ENCODE data around the gene PLEKHA6.

Gene PLEKHA6

DNA sequence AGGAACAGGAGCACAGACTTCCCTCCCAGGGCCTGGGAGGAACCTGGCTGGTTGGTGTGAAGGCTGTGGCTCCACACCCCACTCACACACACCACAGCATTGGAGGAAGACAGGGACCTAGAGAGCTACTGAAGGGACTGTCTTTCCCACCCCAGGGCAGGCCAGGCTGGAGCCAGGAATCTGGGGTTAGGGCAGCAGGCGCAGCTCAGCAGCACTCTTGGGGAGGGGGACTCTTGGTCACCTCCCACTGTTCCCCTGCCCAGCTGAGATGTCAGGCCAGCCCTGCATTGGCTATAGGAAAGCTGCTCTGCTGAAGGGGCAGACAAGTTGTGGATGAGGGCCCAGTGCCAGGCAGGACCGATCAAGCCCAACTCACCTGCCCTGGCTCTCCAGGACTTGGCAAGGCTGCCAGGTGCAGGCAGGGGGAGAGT is 1.6 kb upstream of the PLEKHA6 start:
- Histone ChIP-seq H3K4me2 (ENCODE audit: low read length, poor library complexity, severe bottlenecking) (no peak overlapping the region), H3K36me3 (ENCODE audit: control insufficient read depth in 1 of 2, insufficient read depth in 2 of 2, low read depth in 1 of 2, low read length in 2 of 2) (peaks cover 0 to 3% of the 10 kb centered on the region in 2 experiments), H3K9ac (ENCODE audit: low read length) (no peak overlapping the region), H3K4me1 (ENCODE audit: control insufficient read depth, insufficient read depth, low read depth, low read length) (peaks cover 11% of the 10 kb centered on the region), H2BK5ac (ENCODE audit: low read depth, low read length, poor library complexity, severe bottlenecking) (no peak overlapping the region), H4K8ac (ENCODE audit: low read length) (peak overlapping the region; percentile 9), H3K18ac (ENCODE audit: low read depth in 1 of 2, low read length in 2 of 2) (peak overlapping the region in 1 of 2 experiments; percentile 49), H2BK12ac (ENCODE audit: low read length in 2 of 2) (peak overlapping the region; percentile 15 to 65), H3K27me3 (ENCODE audit: control insufficient read depth in 1 of 2, insufficient read depth in 1 of 2, low read length in 2 of 2) (peaks cover 74 to 78% of the 10 kb centered on the region in 2 experiments), H3K79me1 (replicated peaks; ENCODE audit: low read length, poor library complexity, severe bottlenecking) (no peaks in the 10 kb centered on the region), H3K4me3 (ENCODE audit: insufficient read depth in 1 of 2, low read depth in 1 of 2, low read length in 2 of 2) (no peak overlapping the region), H3K4ac (ENCODE audit: low read depth in 1 of 2, low read length in 2 of 2) (no peak overlapping the region), H3K9me3 (ENCODE audit: control insufficient read depth, low read length) (no peaks in the 10 kb centered on the region), H2AFZ (ENCODE audit: low read depth, low read length) (no peak overlapping the region), H3K14ac (ENCODE audit: low read length in 2 of 2) (peak overlapping the region in 1 of 2 experiments; percentile 93), H2AK5ac (ENCODE audit: low read length, severe bottlenecking) (no peak overlapping the region), H2BK15ac (ENCODE audit: low read depth, poor library complexity, severe bottlenecking) (no peak overlapping the region), H3K23ac (ENCODE audit: low read length in 2 of 2) (no peak overlapping the region), H3K27ac (ENCODE audit: low read length, poor library complexity, severe bottlenecking) (no peak overlapping the region), H2BK120ac (ENCODE audit: low read depth, low read length) (no peak overlapping the region), H4K91ac (ENCODE audit: low read length) (no peak overlapping the region)
- DNase-seq, result no peak
- 89% methylated on average over 2 of the region's 2 CpGs for WGBS

DNA sequence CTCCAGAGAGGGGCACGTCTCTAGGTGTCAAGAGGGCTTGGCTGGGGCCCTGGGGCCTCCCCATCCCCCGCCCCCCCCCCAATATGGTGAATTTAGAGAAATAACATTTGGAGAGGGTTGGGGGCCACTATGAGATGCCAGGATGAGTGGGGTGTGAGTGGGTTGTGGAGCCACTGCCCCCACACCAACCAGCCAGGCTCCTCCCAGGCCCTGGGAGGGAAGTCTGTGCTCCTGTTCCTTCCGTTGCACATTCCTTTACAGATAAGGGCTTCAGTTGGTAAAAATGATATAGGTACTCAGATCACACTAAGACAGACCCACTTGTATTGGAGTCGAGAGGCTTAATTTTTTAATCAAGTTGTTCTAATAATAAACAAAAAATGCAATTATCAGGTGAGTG is 585 bp upstream of the PLEKHA6 start:
- DNase-seq, result no peak
- Histone ChIP-seq H3K27ac (ENCODE audit: low read length, poor library complexity, severe bottlenecking) (no peak overlapping the region), H3K36me3 (ENCODE audit: control insufficient read depth in 1 of 2, insufficient read depth in 2 of 2, low read depth in 1 of 2, low read length in 2 of 2) (peaks cover 0 to 3% of the 10 kb centered on the region in 2 experiments), H3K9ac (ENCODE audit: low read length) (no peak overlapping the region), H4K8ac (ENCODE audit: low read length) (no peak overlapping the region), H2BK120ac (ENCODE audit: low read depth, low read length) (no peak overlapping the region), H2BK15ac (ENCODE audit: low read depth, poor library complexity, severe bottlenecking) (no peak overlapping the region), H3K14ac (ENCODE audit: low read length in 2 of 2) (no peak overlapping the region), H3K4me1 (ENCODE audit: control insufficient read depth, insufficient read depth, low read depth, low read length) (peaks cover 11% of the 10 kb centered on the region), H3K18ac (ENCODE audit: low read depth in 1 of 2, low read length in 2 of 2) (peak overlapping the region in 1 of 2 experiments; percentile 70), H2BK5ac (ENCODE audit: low read depth, low read length, poor library complexity, severe bottlenecking) (no peak overlapping the region), H2AK5ac (ENCODE audit: low read length, severe bottlenecking) (no peak overlapping the region), H2BK12ac (ENCODE audit: low read length in 2 of 2) (peak overlapping the region in 1 of 2 experiments; percentile 21), H3K4me3 (ENCODE audit: insufficient read depth in 1 of 2, low read depth in 1 of 2, low read length in 2 of 2) (no peak overlapping the region), H2AFZ (ENCODE audit: low read depth, low read length) (peak overlapping the region; percentile 47), H4K91ac (ENCODE audit: low read length) (no peak overlapping the region), H3K4me2 (ENCODE audit: low read length, poor library complexity, severe bottlenecking) (no peak overlapping the region), H3K4ac (ENCODE audit: low read depth in 1 of 2, low read length in 2 of 2) (no peak overlapping the region), H3K9me3 (ENCODE audit: control insufficient read depth, low read length) (no peaks in the 10 kb centered on the region), H3K79me1 (replicated peaks; ENCODE audit: low read length, poor library complexity, severe bottlenecking) (no peaks in the 10 kb centered on the region), H3K23ac (ENCODE audit: low read length in 2 of 2) (no peak overlapping the region), H3K27me3 (ENCODE audit: control insufficient read depth in 1 of 2, insufficient read depth in 1 of 2, low read length in 2 of 2) (peaks cover 64 to 71% of the 10 kb centered on the region in 2 experiments)
- WGBS, result 64% methylated on average over 1 of the region's 4 CpGs

DNA sequence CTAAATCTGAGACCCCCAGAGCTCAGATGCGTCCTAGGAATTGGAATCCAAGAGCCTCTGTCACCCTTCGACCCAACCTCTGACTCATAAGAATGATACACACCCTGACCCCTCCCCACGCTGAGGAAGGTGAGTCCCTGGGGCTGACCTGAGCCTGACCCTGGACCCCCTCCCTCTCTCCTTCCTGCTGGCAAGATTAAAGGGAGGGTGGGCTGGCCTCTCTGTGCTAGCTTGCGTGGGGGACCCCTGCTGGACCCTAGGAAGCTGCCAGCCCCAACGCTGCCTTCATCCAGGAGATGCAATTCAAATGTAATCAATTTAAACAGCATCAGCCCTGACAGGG is 627 bp downstream of the PLEKHA6 start:
- H3K4me3 ChIP-seq (ENCODE audit: insufficient read depth in 1 of 2, low read depth in 1 of 2, low read length in 2 of 2), result no peak overlapping the region
- peak overlapping the region; percentile 79 for H4K8ac ChIP-seq (ENCODE audit: low read length)
- peaks cover 52 to 69% of the 10 kb centered on the region in 2 experiments for H3K27me3 ChIP-seq (ENCODE audit: control insufficient read depth in 1 of 2, insufficient read depth in 1 of 2, low read length in 2 of 2)
- no peak overlapping the region for H3K4me2 ChIP-seq (ENCODE audit: low read length, poor library complexity, severe bottlenecking)
- peak overlapping the region; percentile 85 to 91 for H2BK12ac ChIP-seq (ENCODE audit: low read length in 2 of 2)
- DNase-seq, result no peak
- peaks cover 11% of the 10 kb centered on the region for H3K4me1 ChIP-seq (ENCODE audit: control insufficient read depth, insufficient read depth, low read depth, low read length)
- peak overlapping the region; percentile 6 for H2BK15ac ChIP-seq (ENCODE audit: low read depth, poor library complexity, severe bottlenecking)
- H3K9me3 ChIP-seq (ENCODE audit: control insufficient read depth, low read length), result no peaks in the 10 kb centered on the region
- H3K18ac ChIP-seq (ENCODE audit: low read depth in 1 of 2, low read length in 2 of 2), result peak overlapping the region; percentile 45 to 91
- peak overlapping the region in 1 of 2 experiments; percentile 84 for H3K4ac ChIP-seq (ENCODE audit: low read depth in 1 of 2, low read length in 2 of 2)
- H2BK120ac ChIP-seq (ENCODE audit: low read depth, low read length), result peak overlapping the region; percentile 39
- WGBS, result 17% methylated on average over 2 of the region's 5 CpGs
- no peak overlapping the region for H2AK5ac ChIP-seq (ENCODE audit: low read length, severe bottlenecking)
- peak overlapping the region; percentile 52 for H4K91ac ChIP-seq (ENCODE audit: low read length)
- H3K79me1 ChIP-seq (replicated peaks; ENCODE audit: low read length, poor library complexity, severe bottlenecking), result no peaks in the 10 kb centered on the region
- peaks cover 0 to 3% of the 10 kb centered on the region in 2 experiments for H3K36me3 ChIP-seq (ENCODE audit: control insufficient read depth in 1 of 2, insufficient read depth in 2 of 2, low read depth in 1 of 2, low read length in 2 of 2)
- no peak overlapping the region for H3K27ac ChIP-seq (ENCODE audit: low read length, poor library complexity, severe bottlenecking)
- H3K14ac ChIP-seq (ENCODE audit: low read length in 2 of 2), result no peak overlapping the region
- no peak overlapping the region for H2AFZ ChIP-seq (ENCODE audit: low read depth, low read length)
- H3K23ac ChIP-seq (ENCODE audit: low read length in 2 of 2), result peak overlapping the region in 1 of 2 experiments; percentile 66
- H2BK5ac ChIP-seq (ENCODE audit: low read depth, low read length, poor library complexity, severe bottlenecking), result no peak overlapping the region
- H3K9ac ChIP-seq (ENCODE audit: low read length), result no peak overlapping the region

DNA sequence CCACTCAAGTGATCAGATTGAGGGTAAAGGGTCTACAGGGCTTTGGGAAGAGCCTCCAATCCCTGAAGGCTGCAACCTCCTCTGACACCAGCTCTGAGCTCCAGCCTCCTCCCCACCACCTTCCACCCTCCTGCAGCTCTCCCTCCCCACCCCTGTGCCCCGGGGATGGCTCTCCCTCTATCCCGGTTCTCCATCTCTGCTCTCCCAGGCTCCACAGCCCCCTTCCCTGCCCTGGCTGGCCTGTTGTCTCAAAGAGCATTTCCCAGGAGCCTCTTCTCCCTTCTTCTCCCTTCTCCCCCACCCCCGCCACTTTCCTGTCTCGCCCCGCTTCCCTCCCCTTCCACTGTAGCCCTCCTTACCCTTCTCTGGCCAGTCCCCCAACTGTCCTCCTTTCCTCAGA is 1.1 kb downstream of the PLEKHA6 start:
- peak overlapping the region; percentile 39 for H2BK120ac ChIP-seq (ENCODE audit: low read depth, low read length)
- H3K9me3 ChIP-seq (ENCODE audit: control insufficient read depth, low read length), result no peaks in the 10 kb centered on the region
- no peak overlapping the region for H2AFZ ChIP-seq (ENCODE audit: low read depth, low read length)
- H3K4me1 ChIP-seq (ENCODE audit: control insufficient read depth, insufficient read depth, low read depth, low read length), result peaks cover 11% of the 10 kb centered on the region
- no peak for DNase-seq
- peak overlapping the region in 1 of 2 experiments; percentile 84 for H3K4ac ChIP-seq (ENCODE audit: low read depth in 1 of 2, low read length in 2 of 2)
- peak overlapping the region; percentile 52 for H4K91ac ChIP-seq (ENCODE audit: low read length)
- H3K4me2 ChIP-seq (ENCODE audit: low read length, poor library complexity, severe bottlenecking), result no peak overlapping the region
- H3K36me3 ChIP-seq (ENCODE audit: control insufficient read depth in 1 of 2, insufficient read depth in 2 of 2, low read depth in 1 of 2, low read length in 2 of 2), result peaks cover 0 to 3% of the 10 kb centered on the region in 2 experiments
- H3K4me3 ChIP-seq (ENCODE audit: insufficient read depth in 1 of 2, low read depth in 1 of 2, low read length in 2 of 2), result no peak overlapping the region
- peaks cover 56 to 74% of the 10 kb centered on the region in 2 experiments for H3K27me3 ChIP-seq (ENCODE audit: control insufficient read depth in 1 of 2, insufficient read depth in 1 of 2, low read length in 2 of 2)
- no peak overlapping the region for H2AK5ac ChIP-seq (ENCODE audit: low read length, severe bottlenecking)
- H2BK15ac ChIP-seq (ENCODE audit: low read depth, poor library complexity, severe bottlenecking), result peak overlapping the region; percentile 20
- H3K27ac ChIP-seq (ENCODE audit: low read length, poor library complexity, severe bottlenecking), result no peak overlapping the region
- WGBS, result 39% methylated on average over 5 of the region's 5 CpGs
- H3K23ac ChIP-seq (ENCODE audit: low read length in 2 of 2), result peak overlapping the region in 1 of 2 experiments; percentile 66
- H3K9ac ChIP-seq (ENCODE audit: low read length), result no peak overlapping the region
- H2BK12ac ChIP-seq (ENCODE audit: low read length in 2 of 2), result peak overlapping the region; percentile 37 to 85
- peak overlapping the region; percentile 79 for H4K8ac ChIP-seq (ENCODE audit: low read length)
- peak overlapping the region; percentile 70 to 91 for H3K18ac ChIP-seq (ENCODE audit: low read depth in 1 of 2, low read length in 2 of 2)
- H3K14ac ChIP-seq (ENCODE audit: low read length in 2 of 2), result no peak overlapping the region
- no peak overlapping the region for H2BK5ac ChIP-seq (ENCODE audit: low read depth, low read length, poor library complexity, severe bottlenecking)
- H3K79me1 ChIP-seq (replicated peaks; ENCODE audit: low read length, poor library complexity, severe bottlenecking), result no peaks in the 10 kb centered on the region

Data from mesenchymal stem cell (in vitro differentiated cells and primary cell).